OCI-LY1 (cell line): Measurements from ENCODE around the gene CLN3.

ENCODE experiments used
- H2AFZ ChIP-seq: fragments of 200-600 bp; sonication (generic), shearing (Covaris generic); 2 replicates; pipeline ENCODE4 v1.6.0; 2014; ENCODE audit warnings: antibody characterized with exemption, mild to moderate bottlenecking, low read length
- H3F3A ChIP-seq: fragments of 200-600 bp; sonication (generic), shearing (Covaris generic); 2 replicates; pipeline ENCODE4 v1.6.0; 2014; ENCODE audit warnings: mild to moderate bottlenecking, antibody characterized with exemption, low read length, moderate library complexity; ENCODE audit not compliant: insufficient read depth
- H3K27ac ChIP-seq: fragments of 200-600 bp; sonication (generic); 2 replicates; pipeline ENCODE4 v1.5.1; 2014; ENCODE audit warnings: low read length, mixed run types, mild to moderate bottlenecking, low read depth; ENCODE audit not compliant: poor library complexity, severe bottlenecking
- H3K27me3 ChIP-seq: fragments of 200-600 bp; sonication (generic); 2 replicates; pipeline ENCODE4 v1.6.0; 2014; ENCODE audit warnings: antibody characterized with exemption, mild to moderate bottlenecking, low read length, moderate library complexity; ENCODE audit not compliant: insufficient read depth
- H3K36me3 ChIP-seq: fragments of 200-600 bp; sonication (generic); 2 replicates; pipeline ENCODE4 v1.6.1; 2014; ENCODE audit warnings: mild to moderate bottlenecking, antibody characterized with exemption, low read length, moderate library complexity, mixed read lengths; ENCODE audit not compliant: insufficient read depth
- H3K4me1 ChIP-seq: fragments of 200-600 bp; sonication (generic); 2 replicates; pipeline ENCODE4 v1.5.1; 2014; ENCODE audit warnings: mild to moderate bottlenecking, low read length, moderate library complexity; ENCODE audit not compliant: insufficient read depth, severe bottlenecking
- H3K4me2 ChIP-seq: fragments of 200-600 bp; sonication (generic), shearing (Covaris generic); 2 replicates; pipeline ENCODE4 v1.6.1; 2014; ENCODE audit warnings: low read length
- H3K4me3 ChIP-seq: fragments of 200-600 bp; sonication (generic); 2 replicates; pipeline ENCODE4 v1.5.1; 2014; ENCODE audit warnings: low read length, low read depth, mild to moderate bottlenecking, mixed read lengths; ENCODE audit not compliant: poor library complexity, severe bottlenecking
- H3K79me2 ChIP-seq: fragments of 200-600 bp; shearing (Covaris generic); 2 replicates; pipeline ENCODE4 v1.6.1; 2016; ENCODE audit warnings: mixed run types, low read length, mixed read lengths; ENCODE audit not compliant: insufficient read depth
- H3K9ac ChIP-seq: fragments of 200-600 bp; sonication (generic), shearing (Covaris generic); 2 replicates; pipeline ENCODE4 v1.6.1; 2014; ENCODE audit warnings: mild to moderate bottlenecking, low read length, mixed read lengths
- H3K9me2 ChIP-seq: fragments of 200-600 bp; sonication (generic), shearing (Covaris generic); 2 replicates; pipeline ENCODE4 v1.6.1; 2014; ENCODE audit warnings: low read depth, mild to moderate bottlenecking, low read length, mixed read lengths
- H3K9me3 ChIP-seq: fragments of 200-600 bp; shearing (Covaris generic); 2 replicates; pipeline ENCODE4 v1.6.1; 2014; ENCODE audit warnings: low read length, mixed read lengths
- H4K20me1 ChIP-seq: fragments of 200-600 bp; sonication (generic), shearing (Covaris generic); 2 replicates; pipeline ENCODE4 v1.6.0; 2016; ENCODE audit warnings: mild to moderate bottlenecking, low read length; ENCODE audit not compliant: insufficient read depth
- EZH2 ChIP-seq: fragments of 200-600 bp; sonication (generic), shearing (Covaris generic); IDR thresholded peaks from 2 replicates; pipeline ENCODE4 v1.8.0; 2017; ENCODE audit warnings: borderline replicate concordance, mixed run types, mild to moderate bottlenecking, antibody characterized with exemption, low read length, moderate library complexity, mixed read lengths
- TF ChIP-seq, protein P1 (sequence below): fragments of 200-600 bp; sonication (generic), shearing (Covaris generic); IDR thresholded peaks from 2 replicates; pipeline ENCODE4 v1.5.1; 2017; ENCODE audit warnings: mild to moderate bottlenecking, antibody characterized with exemption, low read length, moderate library complexity, mixed read lengths

Gene CLN3

DNA sequence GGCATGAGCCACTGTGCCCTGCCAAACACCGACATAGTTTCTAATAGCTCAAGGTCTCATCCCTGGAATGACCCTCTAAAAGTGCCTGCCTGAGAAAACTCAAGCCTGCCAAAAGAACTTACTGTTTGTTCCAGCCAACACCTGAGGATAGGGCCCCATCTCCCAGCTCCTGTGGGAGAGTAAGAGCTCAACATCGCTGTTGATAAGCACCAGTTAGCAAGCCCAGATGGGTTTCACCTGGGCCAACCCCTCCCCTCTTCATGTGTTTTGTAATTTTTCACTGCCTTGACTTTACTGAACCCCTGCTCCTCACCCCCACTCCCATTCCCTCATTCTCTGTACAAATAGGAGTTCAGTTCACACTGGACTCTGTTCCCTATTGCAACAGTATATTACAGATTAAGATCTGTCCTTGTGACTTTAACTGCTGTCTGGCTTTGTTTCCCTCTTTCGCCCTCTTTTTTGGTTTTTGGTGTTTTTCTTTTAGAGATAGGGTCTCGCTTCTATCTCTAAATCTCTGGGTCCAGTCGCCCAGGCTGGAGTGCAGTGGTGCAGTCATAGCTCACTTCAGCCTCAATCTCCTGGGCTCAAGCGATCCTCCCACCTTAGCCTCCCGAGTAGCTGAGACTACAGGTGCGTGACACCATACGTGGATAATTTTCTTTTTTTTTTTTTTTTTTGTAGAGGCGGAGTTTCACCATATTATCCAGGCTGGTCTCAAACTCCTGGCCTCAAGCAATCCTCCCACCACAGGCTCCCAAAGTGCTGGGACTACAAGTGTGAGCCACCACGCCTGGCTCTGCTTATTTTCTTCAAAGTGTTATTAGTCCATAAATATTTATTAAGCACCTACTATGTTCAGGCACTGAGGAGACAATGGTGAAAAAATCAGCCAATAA lies 34.6 kb upstream of the CLN3 start:
- Histone ChIP-seq H3K36me3 (no peaks in the 10 kb centered on the region), H3K9ac (no peak overlapping the region), H3K27me3 (no peaks in the 10 kb centered on the region), H3K9me2 (no peaks in the 10 kb centered on the region), H3F3A (no peaks in the 10 kb centered on the region), H3K4me1 (no peaks in the 10 kb centered on the region), H3K4me2 (no peak overlapping the region), H3K9me3 (no peaks in the 10 kb centered on the region), H3K79me2 (no peaks in the 10 kb centered on the region), H3K4me3 (no peak overlapping the region), H4K20me1 (no peaks in the 10 kb centered on the region), H2AFZ (no peak overlapping the region), H3K27ac (no peak overlapping the region)
- TF ChIP-seq, protein P1, sequence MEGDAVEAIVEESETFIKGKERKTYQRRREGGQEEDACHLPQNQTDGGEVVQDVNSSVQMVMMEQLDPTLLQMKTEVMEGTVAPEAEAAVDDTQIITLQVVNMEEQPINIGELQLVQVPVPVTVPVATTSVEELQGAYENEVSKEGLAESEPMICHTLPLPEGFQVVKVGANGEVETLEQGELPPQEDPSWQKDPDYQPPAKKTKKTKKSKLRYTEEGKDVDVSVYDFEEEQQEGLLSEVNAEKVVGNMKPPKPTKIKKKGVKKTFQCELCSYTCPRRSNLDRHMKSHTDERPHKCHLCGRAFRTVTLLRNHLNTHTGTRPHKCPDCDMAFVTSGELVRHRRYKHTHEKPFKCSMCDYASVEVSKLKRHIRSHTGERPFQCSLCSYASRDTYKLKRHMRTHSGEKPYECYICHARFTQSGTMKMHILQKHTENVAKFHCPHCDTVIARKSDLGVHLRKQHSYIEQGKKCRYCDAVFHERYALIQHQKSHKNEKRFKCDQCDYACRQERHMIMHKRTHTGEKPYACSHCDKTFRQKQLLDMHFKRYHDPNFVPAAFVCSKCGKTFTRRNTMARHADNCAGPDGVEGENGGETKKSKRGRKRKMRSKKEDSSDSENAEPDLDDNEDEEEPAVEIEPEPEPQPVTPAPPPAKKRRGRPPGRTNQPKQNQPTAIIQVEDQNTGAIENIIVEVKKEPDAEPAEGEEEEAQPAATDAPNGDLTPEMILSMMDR: no peak
- no peak for TF ChIP-seq EZH2

DNA sequence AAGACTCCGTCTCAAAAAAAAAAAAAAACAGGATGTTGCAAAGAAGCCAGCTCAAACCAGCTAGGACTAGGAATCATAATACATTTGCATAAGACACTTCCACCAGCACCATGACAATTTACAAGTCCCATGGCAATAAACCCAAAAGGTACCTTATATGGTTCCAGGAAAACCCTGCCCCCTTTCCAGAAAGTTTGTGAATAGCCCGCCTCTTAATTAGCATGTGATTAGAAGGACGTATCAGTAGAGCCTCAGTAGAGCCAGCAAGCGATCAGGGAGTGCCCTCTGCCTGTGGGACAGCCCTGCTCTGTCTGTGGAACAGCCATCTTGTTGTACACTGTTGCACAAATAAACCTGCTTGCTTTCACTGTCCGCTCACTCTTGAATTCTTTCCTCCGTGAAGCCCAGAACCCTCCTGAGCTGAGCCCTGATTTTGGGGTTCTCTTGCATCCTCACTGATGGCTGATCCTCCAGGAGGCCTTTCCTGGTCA lies 32.9 kb upstream of the CLN3 start:
- Histone ChIP-seq H2AFZ (no peak overlapping the region), H3K36me3 (no peaks in the 10 kb centered on the region), H3K4me3 (no peak overlapping the region), H3K27ac (no peak overlapping the region), H3K79me2 (no peaks in the 10 kb centered on the region), H3K27me3 (no peaks in the 10 kb centered on the region), H3F3A (no peaks in the 10 kb centered on the region), H3K4me2 (no peak overlapping the region), H3K9me2 (no peaks in the 10 kb centered on the region), H3K9me3 (no peaks in the 10 kb centered on the region), H3K9ac (no peak overlapping the region), H3K4me1 (no peaks in the 10 kb centered on the region), H4K20me1 (no peaks in the 10 kb centered on the region)
- TF ChIP-seq, protein P1: no peak

DNA sequence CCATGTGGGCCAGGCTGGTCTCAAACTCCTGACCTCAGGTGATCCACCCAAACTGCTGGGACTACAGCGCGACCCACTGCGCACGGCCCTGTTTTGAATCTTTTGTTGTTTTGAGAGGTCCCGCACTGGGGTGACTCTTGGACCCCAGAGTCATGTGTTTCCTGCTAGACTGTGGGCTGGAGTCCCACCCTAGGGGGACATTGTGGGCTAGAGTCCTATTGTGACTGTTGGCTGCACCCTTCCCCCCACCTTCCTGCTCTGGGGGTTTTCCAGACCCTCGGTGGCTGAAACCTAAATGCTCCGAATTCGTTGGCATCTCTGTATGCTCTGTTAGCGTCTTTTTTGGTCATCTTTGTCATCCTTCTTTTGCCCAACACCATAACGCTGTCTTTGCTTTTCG lies 30.9 kb upstream of the CLN3 start:
- Histone ChIP-seq H3K9me3 (no peaks in the 10 kb centered on the region), H3K79me2 (no peaks in the 10 kb centered on the region), H2AFZ (no peak overlapping the region), H3K27ac (no peak overlapping the region), H3K9me2 (no peaks in the 10 kb centered on the region), H3K4me1 (no peaks in the 10 kb centered on the region), H3K4me3 (no peak overlapping the region), H3K27me3 (no peaks in the 10 kb centered on the region), H3K4me2 (no peak overlapping the region), H3K36me3 (no peaks in the 10 kb centered on the region), H3F3A (no peaks in the 10 kb centered on the region), H4K20me1 (no peaks in the 10 kb centered on the region), H3K9ac (no peak overlapping the region)
- TF ChIP-seq, protein P1: no peak
- TF ChIP-seq EZH2: no peak
